ENCODE measurements around the gene TMEM62.
A peak's percentile ranks its signal among the peaks of the same experiment; 100 is the strongest.

The TMEM62 gene

GRCh38 chr15:43133430-43134156, at the start of gene TMEM62:
TSS of gene TMEM62 (plus strand) at chr15:43133586. CDS start at chr15:43133803, 217 bp downstream.
- peak; percentile 80 for DNase-seq

- no peak for DNase-seq
Observed at GRCh38 chr15:43085921-43086320, 47.5 kb upstream of the TMEM62 start.

GRCh38 chr15:43086551-43086950, 46.8 kb upstream of the TMEM62 start:
- no peak for DNase-seq

- DNase-seq: no peak
Observed at GRCh38 chr15:43091859-43092258, 41.5 kb upstream of the TMEM62 start.

- DNase-seq: no peak
Observed at GRCh38 chr15:43093026-43093425, 40.4 kb upstream of the TMEM62 start.

- no peak for DNase-seq
Observed at GRCh38 chr15:43094416-43095030, 38.9 kb upstream of the TMEM62 start.

- no peak for DNase-seq
Observed at GRCh38 chr15:43095243-43095642, 38.1 kb upstream of the TMEM62 start.

GRCh38 chr15:43095708-43096347, 37.6 kb upstream of the TMEM62 start:
- DNase-seq: no peak

- DNase-seq: no peak
Observed at GRCh38 chr15:43096411-43096810, 37.0 kb upstream of the TMEM62 start.

GRCh38 chr15:43099105-43099845, 34.1 kb upstream of the TMEM62 start:
- no peak for DNase-seq

- no peak for DNase-seq
Observed at GRCh38 chr15:43100971-43101370, 32.4 kb upstream of the TMEM62 start.

GRCh38 chr15:43102187-43102586, 31.2 kb upstream of the TMEM62 start:
- DNase-seq: no peak

- DNase-seq: no peak
Observed at GRCh38 chr15:43103907-43104306, 29.5 kb upstream of the TMEM62 start.

- DNase-seq: no peak
Observed at GRCh38 chr15:43104426-43104825, 29.0 kb upstream of the TMEM62 start.

- peak; percentile 34 for DNase-seq
Observed at GRCh38 chr15:43105077-43105736, 28.2 kb upstream of the TMEM62 start.

- peak; percentile 94 for DNase-seq
Observed at GRCh38 chr15:43105778-43106485, 27.5 kb upstream of the TMEM62 start, which contains the start of gene UBR1. TSS of gene UBR1 (minus strand) at chr15:43106038. CDS start at chr15:43106022, 16 bp downstream.

- no peak for DNase-seq
Observed at GRCh38 chr15:43106486-43106829, 26.9 kb upstream of the TMEM62 start.

- DNase-seq: peak; percentile 5
Observed at GRCh38 chr15:43107751-43108150, 25.6 kb upstream of the TMEM62 start.

- no peak for DNase-seq
Observed at GRCh38 chr15:43111354-43111753, 22.0 kb upstream of the TMEM62 start.

- no peak for DNase-seq
Observed at GRCh38 chr15:43118286-43118685, 15.1 kb upstream of the TMEM62 start.

- DNase-seq: no peak
Observed at GRCh38 chr15:43118829-43119228, 14.6 kb upstream of the TMEM62 start.

GRCh38 chr15:43121863-43122262, 11.5 kb upstream of the TMEM62 start:
- no peak for DNase-seq

Measured in CD4-positive, alpha-beta T cell treated with Interferon gamma for 1 hour (primary cell).